K562 (cell line): ENCODE data around the gene SLC2A6.

Source experiments
- ATF6 ChIP-seq: sonication (generic); formaldehyde crosslinking; IDR thresholded peaks from 2 replicates; pipeline ENCODE4 v1.4.0; 2020; ENCODE audit warnings: mild to moderate bottlenecking, missing genetic modification reagents
- CTCF ChIP-seq, 3 experiments: IDR thresholded peaks in 2 of 3; conservative IDR thresholded peaks in 1 of 3; 2 replicates each; pipeline ENCODE4 v1.5.1; 2011 to 2012; ENCODE audit warnings: low read length in 3 of 3, mild to moderate bottlenecking in 3 of 3, control low read depth in 2 of 3, improper control_type of control experiment in 1 of 3, inconsistent platforms in 1 of 3, low read depth in 1 of 3, mixed read lengths in 1 of 3, moderate library complexity in 1 of 3; ENCODE audit not compliant: insufficient read depth in 2 of 3
- ELK1 ChIP-seq: sonication (generic); formaldehyde crosslinking; IDR thresholded peaks from 2 replicates; pipeline ENCODE4 v1.8.1; 2022; ENCODE audit warnings: missing genetic modification reagents
- MAFF ChIP-seq: IDR thresholded peaks from 2 replicates; pipeline ENCODE4 v1.6.1; 2012; ENCODE audit warnings: low read length, improper control_type of control experiment
- NFIC ChIP-seq: fragments of 450-650 bp; IDR thresholded peaks from 2 replicates; pipeline ENCODE4 v1.6.1; 2017; ENCODE audit warnings: mild to moderate bottlenecking, inconsistent platforms
- POLR2AphosphoS5 ChIP-seq: IDR thresholded peaks from 2 replicates; pipeline ENCODE4 v1.6.1; 2011; ENCODE audit warnings: mild to moderate bottlenecking, low read depth, low read length, moderate library complexity; ENCODE audit not compliant: control insufficient read depth, insufficient read depth
- SMARCB1 ChIP-seq: IDR thresholded peaks from 2 replicates; pipeline ENCODE4 v1.6.1; 2011; ENCODE audit warnings: improper control_type of control experiment, low read depth; ENCODE audit not compliant: insufficient read length
- SMARCC2 ChIP-seq: fragments of 450-650 bp; IDR thresholded peaks from 2 replicates; pipeline ENCODE4 v1.6.1; 2017; ENCODE audit warnings: antibody characterized with exemption, moderate library complexity, mild to moderate bottlenecking, low read depth
- ZNF280A ChIP-seq: fragments of 450-650 bp; IDR thresholded peaks from 2 replicates; pipeline ENCODE4 v1.6.1; 2018; ENCODE audit warnings: mild to moderate bottlenecking, low read depth; ENCODE audit not compliant: partially characterized antibody
- ZNF76 ChIP-seq: fragments of 250-450 bp; sonication (Bioruptor Pico); IDR thresholded peaks from 2 replicates; pipeline ENCODE4 v1.4.0; 2020; ENCODE audit warnings: mild to moderate bottlenecking, moderate library complexity, borderline replicate concordance

- no peak for TF ChIP-seq NFIC
- TF ChIP-seq POLR2AphosphoS5: no peak
- no peak for TF ChIP-seq ELK1 (CRISPR knock-in tag)
- TF ChIP-seq ATF6 (CRISPR knock-in tag): no peak
- TF ChIP-seq ZNF76 (CRISPR knock-in tag): no peak
- TF ChIP-seq ZNF280A: no peak
- TF ChIP-seq CTCF (IDR thresholded peaks at IDR 0.05 in 2 of 3, conservative IDR thresholded peaks at IDR 0.05 in 1 of 3; ENCODE audit: insufficient read depth in 2 of 3, low read depth in 1 of 3, low read length in 3 of 3): no peak
- TF ChIP-seq MAFF: no peak
- TF ChIP-seq SMARCB1: no peak
- no peak for TF ChIP-seq SMARCC2
These were observed 5.2 kb downstream of the SLC2A6 start for GRCh38 chr9:133473743-133474142.
